Fibroblast of peridontal ligament (primary cell): ENCODE results near the gene RAB22A.
"Not testable (repeated sequence)": the region's sequence is repeated elsewhere in the genome, so short reads cannot be mapped to it uniquely, and the experiment has no call there.

Experiments
- DNase-seq: peaks from one replicate; pipeline ENCODE4 v3.0.0-alpha.2; 2010; ENCODE audit errors: extremely low read depth

The RAB22A gene

DNA sequence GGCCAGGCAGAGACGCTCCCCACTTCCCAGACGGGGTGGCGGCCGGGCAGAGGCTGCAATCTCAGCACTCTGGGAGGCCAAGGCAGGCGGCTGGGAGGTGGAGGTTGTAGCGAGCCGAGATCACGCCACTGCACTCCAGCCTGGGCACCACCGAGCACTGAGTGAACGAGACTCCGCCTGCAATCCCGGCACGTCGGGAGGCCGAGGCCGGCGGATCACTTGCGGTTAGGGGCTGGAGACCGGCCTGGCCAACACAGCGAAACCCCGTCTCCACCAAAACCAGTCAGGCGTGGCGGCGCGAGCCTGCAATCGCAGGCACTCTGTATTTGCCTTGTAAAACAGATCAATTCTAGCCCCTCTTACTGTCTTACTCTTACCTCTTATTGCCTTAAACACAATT lies 105.3 kb downstream of the RAB22A start:
- not testable (repeated sequence) for DNase-seq

- no peak for DNase-seq
These were observed 106.5 kb downstream of the RAB22A start for GRCh38 chr20:58416057-58416456.

DNA sequence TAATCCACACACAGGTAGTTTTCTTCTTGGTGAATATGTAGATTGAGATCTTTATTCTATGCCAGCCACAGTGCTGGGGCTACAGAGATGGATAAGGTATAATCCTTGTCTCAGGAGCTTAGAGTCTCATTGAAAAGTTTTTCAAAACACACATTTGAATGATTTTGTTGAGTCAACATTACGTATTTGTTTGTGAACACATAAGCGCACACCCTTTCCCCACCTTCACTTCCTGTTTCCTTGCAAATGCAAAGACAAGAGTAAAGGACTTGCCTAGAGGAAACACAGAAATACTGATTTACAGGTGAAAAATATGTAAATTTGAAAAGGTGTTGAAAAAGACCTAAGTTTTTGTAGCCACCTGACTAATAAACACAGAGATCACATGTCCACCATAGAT lies 107.3 kb downstream of the RAB22A start:
- DNase-seq: no peak
